NCI-H146 treated with DMSO at 0.1 percent for 48 hours (cell line): ENCODE data around the gene ERC1.
"Not testable (repeated sequence)": the region's sequence is repeated elsewhere in the genome, so short reads cannot be mapped to it uniquely, and the experiment has no call there.

Source experiments
- DNase-seq: peaks from one replicate; lab custom pipeline; 2025; ENCODE audit not compliant: unreplicated experiment; lab: John Stamatoyannopoulos, UW

ERC1 gene

GRCh38 chr12:1020389-1020788, 29.4 kb downstream of the ERC1 start:
- DNase-seq = no peak

DNA sequence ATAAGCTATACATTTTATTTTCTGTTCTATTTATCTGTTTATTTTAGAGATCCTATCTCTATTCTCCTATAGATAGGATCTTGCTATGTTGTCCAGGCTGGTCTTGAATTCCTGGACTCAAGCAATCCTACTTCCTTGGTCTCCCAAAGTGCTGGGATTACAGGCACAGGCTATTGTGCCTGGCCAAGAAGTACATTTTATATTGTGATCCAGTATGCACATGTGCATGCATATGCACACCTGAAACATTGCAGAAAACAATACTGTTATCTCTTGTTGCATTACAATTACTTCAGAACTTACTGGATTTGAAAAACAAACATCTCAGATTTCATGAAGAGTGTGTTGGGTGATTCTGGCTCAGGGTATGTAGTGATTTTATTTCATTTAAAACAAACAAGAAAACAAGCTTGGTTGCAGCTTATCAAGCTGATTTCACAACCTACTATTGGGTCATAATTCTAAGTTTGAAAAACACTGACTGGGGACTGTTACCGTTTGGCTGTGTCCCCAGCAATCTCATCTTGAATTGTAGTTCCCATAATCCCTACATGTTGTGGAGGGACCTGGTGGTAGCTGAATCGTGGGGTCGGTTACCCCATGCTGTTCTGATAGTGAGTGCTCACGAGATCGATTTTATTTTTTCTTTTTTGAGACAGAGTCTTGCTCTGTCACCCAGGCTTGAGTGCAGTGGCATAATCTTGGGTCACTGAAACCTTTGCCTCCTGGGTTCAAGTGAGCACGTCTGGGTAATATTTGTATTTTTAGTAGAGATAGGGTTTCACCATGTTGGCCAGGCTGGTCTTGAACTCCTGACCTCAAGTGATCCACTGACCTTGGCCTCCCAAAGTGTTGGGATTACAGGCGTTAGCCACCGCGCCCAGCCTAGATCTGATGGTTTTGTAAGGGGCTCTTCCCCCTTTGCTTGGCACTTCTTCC, 31.3 kb downstream of the ERC1 start:
- no peak for DNase-seq

DNA sequence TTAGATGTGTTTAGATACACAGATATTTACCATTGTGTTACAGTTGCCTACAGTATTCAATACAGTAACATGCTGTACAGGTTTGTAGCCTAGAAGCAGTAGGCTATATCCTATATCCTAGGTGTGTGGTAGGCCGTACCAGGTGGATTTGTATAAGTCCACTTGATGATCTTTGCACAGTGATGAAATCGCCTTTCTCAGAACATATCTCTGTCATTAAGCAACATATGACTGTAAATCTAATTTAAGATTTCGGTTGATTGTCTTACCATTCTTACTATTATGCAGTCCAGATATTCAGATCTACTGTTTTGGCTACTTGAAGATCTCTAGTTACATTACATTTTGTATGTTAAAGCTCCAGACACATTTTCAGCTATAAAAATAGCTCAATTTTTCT, 39.8 kb downstream of the ERC1 start:
- no peak for DNase-seq

DNA sequence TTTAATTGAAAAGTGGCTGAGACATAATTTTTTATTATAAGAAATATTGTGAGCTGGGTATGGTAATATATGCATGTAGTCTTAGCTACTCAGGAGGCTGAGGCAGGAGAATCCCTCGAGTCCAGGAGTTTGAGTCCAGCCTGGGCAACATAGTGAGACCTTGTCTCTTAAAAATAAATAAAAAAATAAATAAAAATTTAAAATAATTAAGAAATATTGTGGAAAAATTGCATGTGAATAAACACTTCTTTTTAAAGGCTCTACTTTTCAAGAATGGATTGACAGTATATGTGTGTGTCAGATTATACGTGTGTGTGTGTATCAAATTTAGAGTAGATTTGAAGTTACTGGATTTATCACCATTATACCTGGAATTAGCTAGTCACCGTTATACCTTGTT, 43.2 kb downstream of the ERC1 start:
- no peak for DNase-seq

GRCh38 chr12:1034751-1035457, 43.9 kb downstream of the ERC1 start:
- DNase-seq = no peak

DNA sequence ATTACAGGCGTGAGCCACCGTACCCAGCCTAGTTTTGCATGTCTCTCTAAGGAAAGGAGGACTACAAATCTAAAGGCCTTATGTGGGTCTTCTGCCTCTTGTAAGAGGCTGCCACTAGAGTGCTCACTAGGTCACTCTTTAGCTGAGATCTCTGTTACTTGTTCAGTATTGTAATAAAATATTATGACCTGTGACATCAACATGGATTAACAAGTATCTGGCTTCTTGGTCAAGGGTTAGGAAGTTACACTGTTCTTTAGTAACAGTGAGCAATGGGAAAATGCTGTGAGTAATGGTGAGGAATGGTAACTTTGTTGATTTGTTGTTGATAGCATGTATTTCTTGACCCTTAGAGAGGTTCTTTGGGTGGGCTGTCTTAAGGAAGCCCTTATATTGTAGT, 50.5 kb downstream of the ERC1 start:
- DNase-seq = no peak

DNA sequence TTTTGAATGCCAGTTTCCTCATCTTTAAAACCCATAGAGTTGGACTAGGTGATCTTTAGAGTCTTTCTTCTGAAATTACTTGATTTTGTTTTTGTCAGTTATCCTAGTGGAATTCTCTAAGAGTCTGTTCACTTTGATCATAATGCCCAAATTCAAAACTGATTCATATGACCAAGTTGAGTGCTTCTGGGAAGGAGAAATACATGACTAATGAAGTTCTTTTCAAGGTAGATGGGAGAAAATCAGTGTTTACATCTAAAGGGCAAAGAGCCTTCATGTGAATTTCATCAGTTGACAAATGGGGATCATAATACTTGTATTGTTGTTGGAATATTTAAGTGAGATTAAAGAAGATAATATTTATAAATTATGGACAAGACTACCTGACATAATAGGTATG, 53.2 kb downstream of the ERC1 start:
- no peak for DNase-seq

DNA sequence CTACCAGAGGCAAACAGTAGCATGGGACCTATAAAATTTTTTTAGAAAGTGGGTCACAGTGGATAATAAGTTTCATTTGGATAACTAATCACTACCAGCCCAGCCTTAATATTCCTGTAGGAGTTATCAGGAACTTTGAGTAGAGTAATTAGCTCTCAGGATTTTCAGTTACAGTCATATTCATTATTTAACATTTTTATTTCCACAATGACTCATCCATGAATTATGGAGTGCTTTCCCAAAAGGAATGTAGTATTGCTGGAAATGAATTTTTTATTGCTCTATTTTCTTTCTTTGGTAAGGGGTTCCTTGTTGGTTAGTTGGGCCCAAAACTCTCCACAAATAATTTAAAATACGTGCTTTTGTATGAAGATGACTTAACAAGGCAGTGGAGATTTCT, 53.7 kb downstream of the ERC1 start:
- DNase-seq = no peak

- no peak for DNase-seq
These were observed 55.7 kb downstream of the ERC1 start for GRCh38 chr12:1046727-1047126.

GRCh38 chr12:1047898-1048660, 57.1 kb downstream of the ERC1 start:
- no peak for DNase-seq

DNA sequence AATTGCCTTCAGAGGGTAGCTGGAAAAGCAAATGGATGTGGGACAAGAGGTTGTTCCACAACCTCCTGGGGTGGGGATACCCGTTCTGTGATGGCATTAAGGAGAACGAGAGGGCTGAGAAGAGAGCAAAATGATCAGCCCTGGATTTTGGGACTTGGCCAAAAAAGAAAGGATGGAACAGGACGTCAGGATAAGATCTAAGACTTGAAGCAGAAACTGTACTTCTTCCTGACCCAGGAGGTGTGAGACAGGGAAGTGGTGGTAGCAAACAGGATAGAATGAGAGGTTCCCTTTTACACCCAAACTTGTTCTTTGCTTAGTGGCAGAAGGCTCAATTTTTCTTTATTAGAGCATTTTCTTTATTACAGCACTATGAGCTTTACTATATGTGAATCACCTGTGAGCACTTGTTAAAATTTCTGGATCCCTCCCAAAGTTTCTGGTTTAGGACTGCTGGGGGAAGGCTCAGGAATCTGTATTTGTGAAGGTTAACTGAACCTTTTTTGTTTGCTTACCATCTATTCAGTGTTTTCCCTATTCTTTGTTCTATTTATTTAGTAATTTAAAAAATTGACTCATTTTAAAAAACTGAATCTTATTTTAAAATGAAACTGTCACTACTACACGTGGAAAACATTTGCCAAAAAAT, 59.2 kb downstream of the ERC1 start:
- DNase-seq = no peak

- DNase-seq = not testable (repeated sequence)
These were observed 60.6 kb downstream of the ERC1 start for GRCh38 chr12:1051672-1052071.

DNA sequence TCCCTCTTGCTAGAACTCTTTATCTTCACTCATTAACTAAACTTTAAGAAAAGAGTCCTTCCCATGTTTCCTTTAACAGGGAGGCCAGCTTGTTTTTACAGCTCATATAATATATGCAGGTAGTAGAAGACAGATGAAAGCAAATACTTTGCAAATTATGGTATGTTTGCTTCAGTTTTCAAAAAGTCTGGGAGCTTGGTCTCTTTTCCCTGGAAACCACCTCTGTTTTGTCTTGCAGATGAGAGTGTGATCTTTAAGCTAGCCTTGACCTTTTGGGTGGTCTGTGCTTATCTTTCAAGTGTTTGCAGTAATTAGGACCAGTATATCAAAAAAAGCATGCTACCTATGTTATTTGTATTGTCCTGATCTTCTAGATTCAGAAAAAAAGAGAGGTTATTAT, 62.7 kb downstream of the ERC1 start:
- no peak for DNase-seq

DNA sequence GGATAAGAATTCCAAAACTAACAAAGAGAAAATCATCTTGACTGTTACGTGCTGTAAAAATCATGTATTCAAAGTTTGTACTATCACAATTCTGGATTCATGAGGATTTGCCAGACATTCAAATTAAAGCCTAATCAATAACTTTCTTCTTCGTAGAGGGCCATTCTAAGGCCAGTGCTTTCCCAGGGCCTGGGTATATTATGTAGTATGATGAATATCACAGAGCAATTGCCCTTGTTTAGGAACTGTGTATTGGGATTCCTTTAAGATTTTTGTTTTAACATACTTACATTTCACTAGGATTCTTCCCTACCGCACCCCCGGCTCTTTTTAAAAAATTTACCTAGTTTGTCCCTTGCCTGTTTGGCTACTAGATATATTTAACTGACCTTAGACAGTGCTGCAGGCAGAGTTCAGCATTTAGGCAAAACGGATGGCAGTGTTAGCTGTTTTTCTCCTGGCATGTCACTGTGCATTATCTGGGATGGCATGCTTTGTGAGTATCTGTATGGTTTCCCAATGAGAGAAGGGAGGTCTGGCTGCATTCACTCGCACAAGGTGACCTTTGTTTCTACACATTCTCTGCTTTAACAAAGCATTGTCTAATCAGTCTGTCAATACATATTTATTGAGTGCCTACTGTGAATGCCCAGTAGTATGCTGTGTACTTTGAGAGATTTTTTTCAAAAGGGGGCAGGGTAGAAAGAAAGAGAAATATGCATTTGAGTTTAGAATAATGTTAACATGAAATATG, 63.3 kb downstream of the ERC1 start:
- DNase-seq = peak; percentile 94

DNA sequence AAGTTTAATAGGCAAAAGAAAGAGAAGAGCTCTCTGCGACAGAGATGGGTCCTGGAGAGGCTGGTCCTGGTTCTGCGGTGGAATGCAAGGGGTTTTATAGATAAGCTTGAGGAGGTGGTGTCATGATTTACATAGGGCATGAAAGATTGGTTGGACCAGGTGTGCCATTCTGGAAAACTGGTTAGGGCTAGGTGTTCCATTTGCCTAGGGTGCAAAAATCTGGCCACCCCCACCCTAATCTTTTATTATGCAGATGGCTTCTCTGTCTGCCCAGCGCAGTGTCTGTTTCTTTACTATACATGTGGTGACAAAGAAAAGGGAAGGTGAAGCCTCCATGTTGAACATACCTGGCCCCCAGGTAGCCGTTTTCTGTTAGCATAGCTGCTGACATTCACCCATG, 65.4 kb downstream of the ERC1 start:
- peak; percentile 79 for DNase-seq

- DNase-seq = no peak
These were observed 67.4 kb downstream of the ERC1 start for GRCh38 chr12:1058423-1058822.

DNA sequence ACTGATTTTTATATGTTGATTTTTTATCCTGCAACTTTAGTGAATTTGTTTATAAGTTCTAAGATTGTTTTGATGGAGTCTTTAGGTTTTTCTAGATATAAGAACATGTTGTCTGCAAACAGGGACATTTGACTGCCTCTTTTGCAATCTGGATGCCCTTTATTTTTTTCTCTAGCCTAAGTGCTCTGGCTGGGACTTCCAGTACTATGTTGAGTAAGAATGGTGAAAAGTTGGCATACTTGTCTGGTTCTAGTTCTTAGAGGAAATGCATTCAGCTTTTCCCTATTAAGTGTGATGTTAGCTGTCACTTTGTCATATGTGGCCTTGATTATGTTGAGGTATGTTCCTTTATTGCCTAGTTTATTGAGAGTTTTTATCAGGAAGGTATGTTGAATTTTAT, 68.1 kb downstream of the ERC1 start:
- DNase-seq = no peak

- DNase-seq = no peak
These were observed 72.8 kb downstream of the ERC1 start for GRCh38 chr12:1063852-1064251.

GRCh38 chr12:1064317-1064716, 73.3 kb downstream of the ERC1 start:
- no peak for DNase-seq

- no peak for DNase-seq
These were observed 74.6 kb downstream of the ERC1 start for GRCh38 chr12:1065629-1066028.
